K562 (cell line): ENCODE data around the gene ALDH8A1. TPM values are rescaled to one million over a fixed set of nuclear protein-coding genes. Genes with fewer than 3 reads are reported as not detected.

Experiments
- ATAC-seq: fragments of 200-7000 bp; cut with Tn5 transposase; 3 replicates; pipeline ENCODE4 v1.9.1; 2020; ENCODE audit warnings: moderate library complexity
- BruUV-seq: library from RNA; stranded (reverse); fragments of 400-500 nt; replicated peaks from 2 replicates; lab custom pipeline; 2021; lab: Mats Ljungman, UMichigan
- CTCF ChIA-PET: fragments of 300-600 bp; formaldehyde crosslinking; extraction: SDS; loops from one replicate; lab custom pipeline; 2021; ENCODE audit warnings: low intra/inter-chr PET ratio; lab: Yijun Ruan, JAX
- POLR2A ChIA-PET: fragments of 300-600, 350-650 bp; sonication (Branson Sonifier 250); formaldehyde crosslinking; extraction: SDS; loops from one replicate; lab custom pipeline; 2021; ENCODE audit warnings: antibody characterized with exemption, inconsistent platforms; lab: Yijun Ruan, JAX
- DNase-seq, 4 experiments: peaks; one replicate each; pipeline versions ENCODE4 v3.0.0 to v3.0.0-alpha.2; 2011 to 2018; ENCODE audit warnings: low spot score in 3 of 4, mixed read lengths in 3 of 4; ENCODE audit errors: extremely low read depth in 1 of 4
- FAIRE-seq: peaks from 2 replicates; lab custom pipeline; 2011; peaks lifted over from hg19 to GRCh38; lab: Jason Lieb, UNC
- H2AFZ ChIP-seq: 2 replicates; pipeline ENCODE4 v1.6.0; 2011; ENCODE audit warnings: low read depth, low read length, control low read depth, inconsistent platforms
- H3K27ac ChIP-seq: fragments of 200-600 bp; 3 replicates; pipeline ENCODE4 v1.8.0; 2011; ENCODE audit warnings: low read depth, mild to moderate bottlenecking, control low read depth, inconsistent platforms, low read length, moderate library complexity, mixed read lengths; ENCODE audit errors: extremely low read depth
- H3K27me3 ChIP-seq, 2 experiments: fragments of 300-600 bp in 1 of 2; 2 replicates in 1 of 2; 3 replicates in 1 of 2; pipeline versions ENCODE4 v1.6.0 to v1.8.0; 2011; ENCODE audit warnings: inconsistent platforms in 2 of 2, low read length in 2 of 2, mild to moderate bottlenecking in 1 of 2, mixed read lengths in 1 of 2, moderate library complexity in 1 of 2; ENCODE audit not compliant: control insufficient read depth in 2 of 2, insufficient read depth in 2 of 2
- H3K36me3 ChIP-seq: fragments of 300-600 bp; 3 replicates; pipeline ENCODE4 v1.8.0; 2011; ENCODE audit warnings: mild to moderate bottlenecking, low read length, inconsistent platforms; ENCODE audit not compliant: control insufficient read depth, insufficient read depth
- H3K4me1 ChIP-seq, 2 experiments: fragments of 200-600 bp in 1 of 2; replicated peaks in 1 of 2; 2 replicates in 1 of 2; 3 replicates in 1 of 2; pipeline versions ENCODE4 v1.5.1 to v1.8.0; 2011; ENCODE audit warnings: inconsistent platforms in 2 of 2, low read length in 2 of 2, mild to moderate bottlenecking in 1 of 2, mixed read lengths in 1 of 2, moderate library complexity in 1 of 2; ENCODE audit not compliant: control insufficient read depth in 2 of 2, insufficient read depth in 2 of 2
- H3K4me2 ChIP-seq: 2 replicates; pipeline ENCODE4 v1.6.1; 2011; ENCODE audit warnings: low read length, control low read depth, inconsistent platforms, mixed read lengths; ENCODE audit not compliant: insufficient read depth
- H3K4me3 ChIP-seq: fragments of 200-600 bp; sonication (generic), shearing (Covaris generic); 2 replicates; pipeline ENCODE4 v1.5.1; 2016; ENCODE audit warnings: control low read depth, inconsistent platforms
- H3K79me2 ChIP-seq: fragments of 200-600 bp; 3 replicates; pipeline ENCODE4 v1.8.0; 2011; ENCODE audit warnings: low read length, inconsistent platforms; ENCODE audit not compliant: control insufficient read depth, insufficient read depth
- H3K9ac ChIP-seq, 2 experiments: 2 replicates each; pipeline versions ENCODE4 v1.6.0 to v1.6.1; 2011; ENCODE audit warnings: low read depth in 2 of 2, low read length in 2 of 2, control low read depth in 1 of 2, inconsistent platforms in 1 of 2, mild to moderate bottlenecking in 1 of 2, mixed read lengths in 1 of 2; ENCODE audit not compliant: insufficient read depth in 1 of 2
- H3K9me1 ChIP-seq: one replicate; pipeline ENCODE4 v1.6.0; 2011; ENCODE audit warnings: inconsistent platforms, mild to moderate bottlenecking, low read length, moderate library complexity; ENCODE audit not compliant: control insufficient read depth, insufficient read depth
- H3K9me3 ChIP-seq: replicated peaks from 2 replicates; pipeline ENCODE4 v1.5.1; 2011; ENCODE audit warnings: low read depth, low read length, inconsistent platforms; ENCODE audit not compliant: control insufficient read depth, insufficient read depth
- H4K20me1 ChIP-seq: replicated peaks from 2 replicates; pipeline ENCODE4 v1.6.1; 2011; ENCODE audit warnings: low read length, inconsistent platforms, mixed read lengths; ENCODE audit not compliant: control insufficient read depth, insufficient read depth
- BCOR ChIP-seq: fragments of 450-650 bp; IDR thresholded peaks from 2 replicates; pipeline ENCODE4 v1.6.1; 2016
- GTF2E2 ChIP-seq: fragments of 200-800 bp; sonication (Bioruptor generic); IDR thresholded peaks from 2 replicates; pipeline ENCODE4 v1.6.1; 2016; ENCODE audit warnings: missing genetic modification characterization, missing compliant biosample characterization
- KLF10 ChIP-seq: fragments of 250-450 bp; sonication (Bioruptor Pico); IDR thresholded peaks from 2 replicates; pipeline ENCODE4 v1.6.1; 2021; ENCODE audit warnings: matching md5 sums
- MTF1 ChIP-seq: fragments of 250-450 bp; sonication (Bioruptor Pico); IDR thresholded peaks from 2 replicates; pipeline ENCODE4 v1.9.0; 2021; ENCODE audit warnings: moderate library complexity, mild to moderate bottlenecking, inconsistent platforms, borderline replicate concordance
- RBM39 ChIP-seq: fragments of 200-400 bp; formaldehyde crosslinking; optimal IDR thresholded peaks from 2 replicates; pipeline ENCODE3; 2018; ENCODE audit warnings: low read depth, low read length
- SIRT6 ChIP-seq: IDR thresholded peaks from one replicate; pipeline ENCODE4 v1.6.1; 2012; ENCODE audit warnings: low read depth, mild to moderate bottlenecking, control low read depth, inconsistent platforms, low read length, moderate library complexity
- TBP ChIP-seq: optimal IDR thresholded peaks from 2 replicates; pipeline ENCODE3; 2011; ENCODE audit warnings: low read depth, low read length, improper control_type of control experiment
- TCF7L2 ChIP-seq: fragments of 150-350 bp; IDR thresholded peaks from 2 replicates; pipeline ENCODE4 v1.6.1; 2016; ENCODE audit warnings: low read depth, mild to moderate bottlenecking, low read length, moderate library complexity
- WGBS: fragments of 100-300 bp; shearing (Covaris generic); methylation state at CpG from one replicate; pipeline ENCODE4 v1.1.6; 2016; ENCODE audit warnings: low coverage, mixed read lengths; ENCODE audit not compliant: insufficient coverage; ENCODE audit errors: missing lambda C conversion rate; 5-methylcytosine and 5-hydroxymethylcytosine counted together
- in situ Hi-C: fragments of 300-500 bp; cut with MboI; formaldehyde crosslinking; loops from 4 replicates; pipeline ENCODE4 v1.15.0; 2018; ENCODE audit warnings: inconsistent platforms, mixed read lengths
- intact Hi-C: fragments of 100-400 bp; cut with micrococcal nuclease; formaldehyde crosslinking; loops from 2 replicates; pipeline ENCODE4 v1.14.2; 2022
- polyA plus RNA-seq, 8 experiments: library from polyadenylated mRNA; depleted of rRNA in 4 of 8; stranded (reverse) in 5 of 8; unstranded in 3 of 8; fragments of >200 nt; fragmentation: Nextera tagmentation in 2 of 8; fragmentation: Illumina TruSeq in 1 of 8; extraction: Ambion mirVana in 2 of 8; extraction: Trizol in 1 of 8; gene quantifications; 2 replicates each; pipeline versions ENCODE4 v1.2.1 to v1.2.3, GENCODE V29; 2011 to 2014; ENCODE audit warnings: inconsistent platforms in 1 of 8, missing spikeins in 1 of 8
- total RNA-seq, 7 experiments: library from RNA; depleted of rRNA in 6 of 7; stranded (reverse); fragments of >200 nt in 6 of 7; fragmentation: Illumina TruSeq in 2 of 7; extraction: Trizol in 2 of 7; gene quantifications; 2 replicates each; pipeline versions ENCODE4 v1.2.1 to v1.2.3, GENCODE V29; 2011 to 2021; ENCODE audit warnings: low replicate concordance in 1 of 7
- TF ChIP-seq, protein P1 (sequence below): sonication (generic); formaldehyde crosslinking; IDR thresholded peaks from 2 replicates; pipeline ENCODE4 v1.5.0; 2020; ENCODE audit warnings: missing genetic modification reagents
- TF ChIP-seq, protein P2 (sequence below): fragments of 250-450 bp; sonication (Bioruptor Pico); IDR thresholded peaks from 2 replicates; pipeline ENCODE4 v1.8.0; 2022; ENCODE audit warnings: moderate library complexity, mild to moderate bottlenecking, inconsistent platforms

Gene ALDH8A1
- total and polyA plus RNA-seq, 9 of the 15 experiments (the other 6 are each of a cell fraction or from before 2014, with no cell fraction given), result 0.03 to 0.18 (median 0.04) TPM; not detected in 2

DNA sequence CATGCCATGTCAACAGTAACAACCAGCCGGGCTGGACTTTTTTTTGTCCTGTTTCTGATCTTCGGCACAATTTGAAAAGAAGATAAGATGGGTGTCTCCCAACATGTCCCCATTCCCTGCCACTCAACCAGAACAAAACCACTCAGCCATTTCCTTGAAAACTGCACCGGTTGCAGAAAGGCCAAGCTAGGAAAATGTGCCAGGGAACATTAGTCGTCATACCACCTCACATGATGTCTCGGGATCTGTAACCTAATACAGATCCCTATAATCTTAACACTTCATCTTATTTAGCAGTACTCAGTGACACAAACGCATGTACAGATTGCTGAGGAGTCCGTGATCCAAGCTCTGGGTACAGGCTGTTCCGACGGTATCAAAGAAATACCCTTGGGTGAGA is 46.5 kb downstream of the ALDH8A1 start:
- H3K9ac ChIP-seq, result no peak overlapping the region
- CTCF ChIA-PET, result no interaction called here
- no peak for FAIRE-seq
- no peaks in the 10 kb centered on the region for H3K9me1 ChIP-seq
- H3K27ac ChIP-seq, result no peak overlapping the region
- H3K36me3 ChIP-seq, result no peaks in the 10 kb centered on the region
- in situ Hi-C loops, result no loop called here
- ATAC-seq, result no peak
- H4K20me1 ChIP-seq, result no peaks in the 10 kb centered on the region
- TF ChIP-seq BCOR (no peak), SIRT6 (no peak), MTF1 (CRISPR knock-in tag) (no peak), RBM39 (no peak), GTF2E2 (no peak), KLF10 (CRISPR knock-in tag) (no peak), TCF7L2 (no peak), TBP (no peak)
- TF ChIP-seq, protein P1, sequence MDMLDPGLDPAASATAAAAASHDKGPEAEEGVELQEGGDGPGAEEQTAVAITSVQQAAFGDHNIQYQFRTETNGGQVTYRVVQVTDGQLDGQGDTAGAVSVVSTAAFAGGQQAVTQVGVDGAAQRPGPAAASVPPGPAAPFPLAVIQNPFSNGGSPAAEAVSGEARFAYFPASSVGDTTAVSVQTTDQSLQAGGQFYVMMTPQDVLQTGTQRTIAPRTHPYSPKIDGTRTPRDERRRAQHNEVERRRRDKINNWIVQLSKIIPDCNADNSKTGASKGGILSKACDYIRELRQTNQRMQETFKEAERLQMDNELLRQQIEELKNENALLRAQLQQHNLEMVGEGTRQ (CRISPR knock-in tag), result no peak
- TF ChIP-seq, protein P2, sequence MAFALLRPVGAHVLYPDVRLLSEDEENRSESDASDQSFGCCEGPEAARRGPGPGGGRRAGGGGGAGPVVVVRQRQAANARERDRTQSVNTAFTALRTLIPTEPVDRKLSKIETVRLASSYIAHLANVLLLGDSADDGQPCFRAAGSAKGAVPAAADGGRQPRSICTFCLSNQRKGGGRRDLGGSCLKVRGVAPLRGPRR (CRISPR knock-in tag), result no peak
- POLR2A ChIA-PET, result no interaction called here
- intact Hi-C loops, result no loop called here
- 41% methylated on average over 9 of the region's 9 CpGs for WGBS
- H3K4me1 ChIP-seq, result no peaks in the 10 kb centered on the region; a peak in 1 of 5 replicates
- H3K9me3 ChIP-seq, result no peaks in the 10 kb centered on the region
- peaks cover 0 to 3% of the 10 kb centered on the region in 2 experiments; a peak in 1 of 5 replicates for H3K27me3 ChIP-seq
- no peak for DNase-seq
- BruUV-seq, result no TSS peak
- H3K4me3 ChIP-seq, result no peak overlapping the region
- H2AFZ ChIP-seq, result peak overlapping the region; percentile 40; the same call in 1 of the 2 replicates
- no peak overlapping the region for H3K4me2 ChIP-seq
- no peaks in the 10 kb centered on the region for H3K79me2 ChIP-seq
